Muscle of arm (tissue), 14 donors: Measurements from ENCODE around the gene GLI2. TPM values are rescaled to one million over a fixed set of nuclear protein-coding genes. Genes with fewer than 3 reads are reported as not detected.

Experiments
- DNase-seq: peaks from one replicate; pipeline ENCODE4 v3.0.0-alpha.2; 2013
- long read RNA-seq, 11 donors: transcript quantifications; one replicate each; lab custom pipeline, GENCODE V29; 2026
- polyA plus RNA-seq, 12 donors: library from polyadenylated mRNA; unstranded; fragments of 120-200 nt; gene quantifications; one replicate each; pipeline ENCODE4 v1.2.1, GENCODE V29; 2013; ENCODE audit not compliant: insufficient read length in 12 of 12

GLI2 gene
- 10 to 100 TPM in 6 of 12 donors, 1 to 10 TPM in 5, not detected in 1; 6.6 to 47.8 (median 10.1) TPM for polyA plus RNA-seq
- long read RNA-seq, donor 1, result 0 reads
- long read RNA-seq, donor 2, result 0 reads
- long read RNA-seq, donor 3, result 0 reads
- long read RNA-seq, donor 4, result 0 reads
- long read RNA-seq, donor 5, result 0 reads
- long read RNA-seq, donor 6, result 0 reads
- long read RNA-seq, donor 7, result 0 reads
- long read RNA-seq, donor 8, result 0 reads
- long read RNA-seq, donor 9, result 0 reads
- long read RNA-seq, donor 10, result 0 reads
- long read RNA-seq, donor 11, result 0 reads

- DNase-seq, result peak; percentile 81
Measured at GRCh38 chr2:120735746-120736170, at the start of gene GLI2. GLI2 (plus strand) TSS chr2:120735868; CDS start chr2:120797321, 61,453 bp downstream.

- DNase-seq, result no peak
Measured at GRCh38 chr2:120685974-120686297, 49.7 kb upstream of the GLI2 start.

- no peak for DNase-seq
Measured at GRCh38 chr2:120686511-120687168, 49.0 kb upstream of the GLI2 start.

- no peak for DNase-seq
Measured at GRCh38 chr2:120687210-120687609, 48.5 kb upstream of the GLI2 start.

- no peak for DNase-seq
Measured at GRCh38 chr2:120690521-120690920, 45.1 kb upstream of the GLI2 start.

GRCh38 chr2:120691410-120691809 is 44.3 kb upstream of the GLI2 start:
- no peak for DNase-seq

GRCh38 chr2:120692691-120693090 is 43.0 kb upstream of the GLI2 start:
- DNase-seq, result no peak

GRCh38 chr2:120693121-120693520 is 42.5 kb upstream of the GLI2 start:
- DNase-seq, result no peak

- no peak for DNase-seq
Measured at GRCh38 chr2:120694034-120694433, 41.6 kb upstream of the GLI2 start.

GRCh38 chr2:120697471-120697870 is 38.2 kb upstream of the GLI2 start:
- no peak for DNase-seq

- DNase-seq, result no peak
Measured at GRCh38 chr2:120699292-120699691, 36.4 kb upstream of the GLI2 start.

- DNase-seq, result no peak
Measured at GRCh38 chr2:120700659-120701058, 35.0 kb upstream of the GLI2 start.

GRCh38 chr2:120701096-120701495 is 34.6 kb upstream of the GLI2 start:
- DNase-seq, result no peak

GRCh38 chr2:120701499-120701898 is 34.2 kb upstream of the GLI2 start:
- no peak for DNase-seq

GRCh38 chr2:120702061-120702460 is 33.6 kb upstream of the GLI2 start:
- DNase-seq, result no peak

- no peak for DNase-seq
Measured at GRCh38 chr2:120702801-120703200, 32.9 kb upstream of the GLI2 start.

- no peak for DNase-seq
Measured at GRCh38 chr2:120703330-120703994, 32.2 kb upstream of the GLI2 start.

- no peak for DNase-seq
Measured at GRCh38 chr2:120704696-120705095, 31.0 kb upstream of the GLI2 start.

GRCh38 chr2:120707816-120708215 is 27.9 kb upstream of the GLI2 start:
- DNase-seq, result no peak

GRCh38 chr2:120708944-120709607 is 26.6 kb upstream of the GLI2 start:
- DNase-seq, result no peak

- no peak for DNase-seq
Measured at GRCh38 chr2:120709608-120710041, 26.0 kb upstream of the GLI2 start.

- DNase-seq, result no peak
Measured at GRCh38 chr2:120710256-120710655, 25.4 kb upstream of the GLI2 start.

- no peak for DNase-seq
Measured at GRCh38 chr2:120711694-120712093, 24.0 kb upstream of the GLI2 start.
